Measurements from ENCODE around the gene EEF2K.
"Not testable (repeated sequence)": the region's sequence is repeated elsewhere in the genome, so short reads cannot be mapped to it uniquely, and the experiment has no call there.

The EEF2K gene

GRCh38 chr16:22164482-22164881 lies 41.6 kb upstream of the EEF2K start:
- no peak for TF ChIP-seq MAX (IDR thresholded peaks at IDR 0.05; ENCODE audit: low read depth, low read length)
- TF ChIP-seq MYC (IDR thresholded peaks at IDR 0.05; ENCODE audit: low read depth, low read length), result no peak
- no peak overlapping the region for H3K4me3 ChIP-seq (ENCODE audit: low read depth, low read length)
- DNase-seq (ENCODE audit: low read depth), result no peak

DNA sequence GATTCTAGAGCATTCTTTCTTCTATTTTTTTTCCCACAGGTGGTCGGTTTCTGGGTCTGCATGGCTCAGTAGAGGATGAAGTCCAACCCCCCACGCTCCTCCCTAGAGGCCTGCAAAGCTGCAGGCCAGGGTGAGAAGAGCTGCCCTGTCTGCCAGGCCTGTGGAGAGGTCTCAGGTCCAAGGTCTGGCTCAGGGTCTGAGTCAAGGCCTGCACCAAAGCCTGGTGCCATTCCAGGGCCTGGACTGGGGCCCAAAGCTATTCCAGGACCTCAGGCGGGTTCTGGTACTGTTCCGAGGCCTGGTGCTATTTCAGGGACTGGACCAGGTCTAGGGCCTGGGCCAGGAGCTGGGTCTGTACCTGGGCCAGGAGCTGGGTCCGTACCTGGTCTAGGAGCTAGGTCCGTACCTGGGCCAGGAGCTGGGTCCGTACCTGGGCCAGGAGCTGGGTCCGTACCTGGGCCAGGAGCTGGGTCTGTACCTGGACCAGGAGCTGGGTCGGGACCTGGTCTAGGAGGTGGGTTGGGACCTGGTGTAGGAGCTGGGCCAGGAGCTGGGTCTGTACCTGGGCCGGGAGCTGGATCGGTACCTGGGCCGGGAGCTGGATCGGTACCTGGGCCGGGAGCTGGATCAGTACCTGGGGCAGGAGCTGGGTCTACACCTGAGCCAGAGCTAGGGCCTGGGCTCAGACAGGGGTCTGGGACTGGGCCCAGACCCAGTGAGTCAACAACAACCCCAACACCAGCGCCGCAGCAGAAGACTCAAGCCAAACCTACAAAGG lies 40.4 kb upstream of the EEF2K start:
- no peak overlapping the region for H3K4me3 ChIP-seq (ENCODE audit: low read depth, low read length)
- DNase-seq (ENCODE audit: low read depth), result no peak
- no peak for TF ChIP-seq POLR2A (IDR thresholded peaks at IDR 0.05; ENCODE audit: extremely low read depth, insufficient read length)
- no peak for TF ChIP-seq MAX (IDR thresholded peaks at IDR 0.05; ENCODE audit: low read depth, low read length)
- no peak for TF ChIP-seq MYC (IDR thresholded peaks at IDR 0.05; ENCODE audit: low read depth, low read length)
- TF ChIP-seq CTCF (IDR thresholded peaks at IDR 0.05; ENCODE audit: low read depth, low read length), result no peak

- no peak for TF ChIP-seq CTCF (IDR thresholded peaks at IDR 0.05; ENCODE audit: low read depth, low read length)
- TF ChIP-seq POLR2A (IDR thresholded peaks at IDR 0.05; ENCODE audit: extremely low read depth, insufficient read length), result no peak
- TF ChIP-seq MYC (IDR thresholded peaks at IDR 0.05; ENCODE audit: low read depth, low read length), result no peak
- DNase-seq (ENCODE audit: low read depth), result no peak
- no peak overlapping the region for H3K4me3 ChIP-seq (ENCODE audit: low read depth, low read length)
Measured at GRCh38 chr16:22171953-22172352, 34.1 kb upstream of the EEF2K start.

GRCh38 chr16:22172642-22173041 lies 33.4 kb upstream of the EEF2K start:
- DNase-seq (ENCODE audit: low read depth), result not testable (repeated sequence)

GRCh38 chr16:22174642-22175041 lies 31.4 kb upstream of the EEF2K start:
- no peak overlapping the region for H3K4me3 ChIP-seq (ENCODE audit: low read depth, low read length)
- TF ChIP-seq MAX (IDR thresholded peaks at IDR 0.05; ENCODE audit: low read depth, low read length) (no peak), CTCF (IDR thresholded peaks at IDR 0.05; ENCODE audit: low read depth, low read length) (no peak), POLR2A (IDR thresholded peaks at IDR 0.05; ENCODE audit: extremely low read depth, insufficient read length) (no peak), MYC (IDR thresholded peaks at IDR 0.05; ENCODE audit: low read depth, low read length) (no peak)
- DNase-seq (ENCODE audit: low read depth), result no peak

More at GRCh38 chr16:22172642-22173041, 33.4 kb upstream of the EEF2K start:
- H3K4me3 ChIP-seq (ENCODE audit: low read depth, low read length), result not testable (repeated sequence)

GRCh38 chr16:22177968-22178930 lies 27.8 kb upstream of the EEF2K start:
- DNase-seq (ENCODE audit: low read depth), result no peak
- TF ChIP-seq CTCF (IDR thresholded peaks at IDR 0.05; ENCODE audit: low read depth, low read length) (no peak), MYC (IDR thresholded peaks at IDR 0.05; ENCODE audit: low read depth, low read length) (no peak), POLR2A (IDR thresholded peaks at IDR 0.05; ENCODE audit: extremely low read depth, insufficient read length) (no peak), MAX (IDR thresholded peaks at IDR 0.05; ENCODE audit: low read depth, low read length) (no peak)
- no peak overlapping the region for H3K4me3 ChIP-seq (ENCODE audit: low read depth, low read length)

All from NB4 (cell line).